Measurements from ENCODE around the gene SF3A1. TPM values are rescaled to one million over a fixed set of nuclear protein-coding genes. Genes with fewer than 3 reads are reported as not detected.

The SF3A1 gene
- total and polyA plus RNA-seq, 4 donors: 19.6 to 41.6 (median 23.9) TPM

GRCh38 chr22:30323246-30323645 lies 33.4 kb downstream of the SF3A1 start:
- Histone ChIP-seq H3K4me1 (ENCODE audit: control insufficient read depth in 4 of 4, insufficient read depth in 4 of 4, low read length in 3 of 4) (peaks cover 9 to 62% (median 45%) of the 10 kb centered on the region in 4 donors), H3K27ac (ENCODE audit: low read depth in 1 of 2, low read length in 2 of 2) (no peak overlapping the region), H3K9me3 (ENCODE audit: control insufficient read depth in 4 of 4, low read length in 3 of 4) (no peaks in the 10 kb centered on the region), H3K9ac (ENCODE audit: low read depth in 1 of 2, low read length in 2 of 2) (no peak overlapping the region), H3K36me3 (ENCODE audit: control insufficient read depth in 4 of 4, insufficient read depth in 3 of 4, low read depth in 1 of 4, low read length in 3 of 4) (peaks cover 0 to 2% (median 0%) of the 10 kb centered on the region in 4 donors), H3K4me3 (ENCODE audit: low read depth in 1 of 3, low read length in 3 of 3) (no peak overlapping the region), H3K27me3 (ENCODE audit: control insufficient read depth in 4 of 4, insufficient read depth in 4 of 4, low read length in 3 of 4) (no peaks in the 10 kb centered on the region)
- TF ChIP-seq, protein P1, sequence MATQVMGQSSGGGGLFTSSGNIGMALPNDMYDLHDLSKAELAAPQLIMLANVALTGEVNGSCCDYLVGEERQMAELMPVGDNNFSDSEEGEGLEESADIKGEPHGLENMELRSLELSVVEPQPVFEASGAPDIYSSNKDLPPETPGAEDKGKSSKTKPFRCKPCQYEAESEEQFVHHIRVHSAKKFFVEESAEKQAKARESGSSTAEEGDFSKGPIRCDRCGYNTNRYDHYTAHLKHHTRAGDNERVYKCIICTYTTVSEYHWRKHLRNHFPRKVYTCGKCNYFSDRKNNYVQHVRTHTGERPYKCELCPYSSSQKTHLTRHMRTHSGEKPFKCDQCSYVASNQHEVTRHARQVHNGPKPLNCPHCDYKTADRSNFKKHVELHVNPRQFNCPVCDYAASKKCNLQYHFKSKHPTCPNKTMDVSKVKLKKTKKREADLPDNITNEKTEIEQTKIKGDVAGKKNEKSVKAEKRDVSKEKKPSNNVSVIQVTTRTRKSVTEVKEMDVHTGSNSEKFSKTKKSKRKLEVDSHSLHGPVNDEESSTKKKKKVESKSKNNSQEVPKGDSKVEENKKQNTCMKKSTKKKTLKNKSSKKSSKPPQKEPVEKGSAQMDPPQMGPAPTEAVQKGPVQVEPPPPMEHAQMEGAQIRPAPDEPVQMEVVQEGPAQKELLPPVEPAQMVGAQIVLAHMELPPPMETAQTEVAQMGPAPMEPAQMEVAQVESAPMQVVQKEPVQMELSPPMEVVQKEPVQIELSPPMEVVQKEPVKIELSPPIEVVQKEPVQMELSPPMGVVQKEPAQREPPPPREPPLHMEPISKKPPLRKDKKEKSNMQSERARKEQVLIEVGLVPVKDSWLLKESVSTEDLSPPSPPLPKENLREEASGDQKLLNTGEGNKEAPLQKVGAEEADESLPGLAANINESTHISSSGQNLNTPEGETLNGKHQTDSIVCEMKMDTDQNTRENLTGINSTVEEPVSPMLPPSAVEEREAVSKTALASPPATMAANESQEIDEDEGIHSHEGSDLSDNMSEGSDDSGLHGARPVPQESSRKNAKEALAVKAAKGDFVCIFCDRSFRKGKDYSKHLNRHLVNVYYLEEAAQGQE (IDR thresholded peaks at IDR 0.05): no peak
- TF ChIP-seq YY1 (IDR thresholded peaks at IDR 0.05) (no peak), SP1 (IDR thresholded peaks at IDR 0.05) (no peak), NR2F2 (IDR thresholded peaks at IDR 0.05) (no peak), ZBTB33 (IDR thresholded peaks at IDR 0.05) (no peak), FOXA1 (IDR thresholded peaks at IDR 0.05) (no peak), RAD21 (IDR thresholded peaks at IDR 0.05) (no peak), JUND (IDR thresholded peaks at IDR 0.05) (no peak), MAX (IDR thresholded peaks at IDR 0.05) (no peak), CTCF (IDR thresholded peaks at IDR 0.05; ENCODE audit: low read depth, low read length, missing input control) (no peak), TAF1 (conservative IDR thresholded peaks at IDR 0.05) (no peak)
- TF ChIP-seq, protein P2, sequence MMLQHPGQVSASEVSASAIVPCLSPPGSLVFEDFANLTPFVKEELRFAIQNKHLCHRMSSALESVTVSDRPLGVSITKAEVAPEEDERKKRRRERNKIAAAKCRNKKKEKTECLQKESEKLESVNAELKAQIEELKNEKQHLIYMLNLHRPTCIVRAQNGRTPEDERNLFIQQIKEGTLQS (IDR thresholded peaks at IDR 0.05): no peak
- DNase-seq (ENCODE audit: low spot score): no peak
- WGBS: 96% methylated on average over 3 of the region's 3 CpGs

DNA sequence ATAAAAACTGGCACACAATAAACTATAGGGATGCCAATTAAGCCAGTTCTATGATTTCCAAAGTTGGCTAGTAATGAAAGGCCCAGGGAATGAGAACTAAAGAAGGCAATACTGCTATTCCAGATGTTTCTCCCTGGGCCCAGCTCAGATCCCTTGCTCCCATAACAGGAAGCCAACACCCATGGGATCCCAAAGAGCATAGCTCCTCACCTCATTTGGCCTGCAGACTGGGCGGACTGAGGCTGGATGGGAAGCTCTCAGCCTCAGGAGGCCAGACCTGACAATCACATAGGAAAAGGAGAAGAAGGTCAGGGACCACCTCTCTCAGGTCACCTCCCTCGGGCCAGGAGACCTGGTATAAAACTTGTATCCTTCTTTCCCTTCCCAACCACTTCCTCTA lies 35.2 kb downstream of the SF3A1 start:
- Histone ChIP-seq H3K36me3 (ENCODE audit: control insufficient read depth in 4 of 4, insufficient read depth in 3 of 4, low read depth in 1 of 4, low read length in 3 of 4) (peaks cover 0 to 2% (median 0%) of the 10 kb centered on the region in 4 donors), H3K4me1 (ENCODE audit: control insufficient read depth in 4 of 4, insufficient read depth in 4 of 4, low read length in 3 of 4) (peaks cover 12 to 61% (median 49%) of the 10 kb centered on the region in 4 donors), H3K9ac (ENCODE audit: low read depth in 1 of 2, low read length in 2 of 2) (no peak overlapping the region), H3K27me3 (ENCODE audit: control insufficient read depth in 4 of 4, insufficient read depth in 4 of 4, low read length in 3 of 4) (no peaks in the 10 kb centered on the region), H3K4me3 (ENCODE audit: low read depth in 1 of 3, low read length in 3 of 3) (no peak overlapping the region), H3K9me3 (ENCODE audit: control insufficient read depth in 4 of 4, low read length in 3 of 4) (no peaks in the 10 kb centered on the region), H3K27ac (ENCODE audit: low read depth in 1 of 2, low read length in 2 of 2) (no peak overlapping the region)
- no peak for DNase-seq (ENCODE audit: low spot score)
- 88% methylated on average over 2 of the region's 2 CpGs for WGBS
- TF ChIP-seq RAD21 (IDR thresholded peaks at IDR 0.05) (no peak), CTCF (IDR thresholded peaks at IDR 0.05; ENCODE audit: low read depth, low read length, missing input control) (no peak), ZBTB33 (IDR thresholded peaks at IDR 0.05) (no peak), YY1 (IDR thresholded peaks at IDR 0.05) (no peak), SP1 (IDR thresholded peaks at IDR 0.05) (no peak), FOXA1 (IDR thresholded peaks at IDR 0.05) (no peak), GABPA (IDR thresholded peaks at IDR 0.05 in 1 of 2, conservative IDR thresholded peaks at IDR 0.05 in 1 of 2) (no peak)
- TF ChIP-seq, protein P2 (IDR thresholded peaks at IDR 0.05): no peak
- TF ChIP-seq, protein P1 (IDR thresholded peaks at IDR 0.05): no peak

All from liver (tissue), 9 donors.